Neural cell (in vitro differentiated cells): ENCODE measurements around the gene OGFR. TPM values are rescaled to one million over a fixed set of nuclear protein-coding genes. Genes with fewer than 3 reads are reported as not detected.
A peak's percentile ranks its signal among the peaks of the same experiment; 100 is the strongest.

Experiments
- H2AFZ ChIP-seq: fragments of 200-600, 300-800 bp; sonication (generic), shearing (Covaris generic); 2 replicates; pipeline ENCODE4 v1.6.0; 2014; ENCODE audit warnings: low read depth, mild to moderate bottlenecking, antibody characterized with exemption, low read length, moderate library complexity
- H3F3A ChIP-seq: fragments of 200-600 bp; shearing (Covaris generic); 2 replicates; pipeline ENCODE4 v1.6.1; 2016; ENCODE audit warnings: mild to moderate bottlenecking, moderate library complexity, mixed read lengths, antibody characterized with exemption, low read length; ENCODE audit not compliant: insufficient read depth, poor library complexity, severe bottlenecking
- H3K27ac ChIP-seq: fragments of 200-600, 300-800 bp; sonication (generic), shearing (Covaris generic); 2 replicates; pipeline ENCODE4 v1.5.1; 2014; ENCODE audit warnings: mild to moderate bottlenecking, low read length, moderate library complexity
- H3K27me3 ChIP-seq: fragments of 300-800, 200-600 bp; sonication (generic), shearing (Covaris generic); 2 replicates; pipeline ENCODE4 v1.6.0; 2014; ENCODE audit warnings: mild to moderate bottlenecking, low read depth, low read length, moderate library complexity; ENCODE audit not compliant: insufficient read depth
- H3K36me3 ChIP-seq: fragments of 300-800, 200-600 bp; sonication (generic), shearing (Covaris generic); 2 replicates; pipeline ENCODE4 v1.5.1; 2014; ENCODE audit warnings: mild to moderate bottlenecking, antibody characterized with exemption, low read length, moderate library complexity; ENCODE audit not compliant: insufficient read depth
- H3K4me2 ChIP-seq: fragments of 300-800, 200-600 bp; sonication (generic), shearing (Covaris generic); 2 replicates; pipeline ENCODE4 v1.6.0; 2014; ENCODE audit warnings: mild to moderate bottlenecking, low read length
- H3K4me3 ChIP-seq: fragments of 300-800, 200-600 bp; sonication (generic), shearing (Covaris generic); 2 replicates; pipeline ENCODE4 v1.5.1; 2014; ENCODE audit warnings: mild to moderate bottlenecking, low read length, moderate library complexity
- H3K79me2 ChIP-seq: fragments of 200-600 bp; shearing (Covaris generic); replicated peaks from 2 replicates; pipeline ENCODE4 v1.6.0; 2014; ENCODE audit warnings: mild to moderate bottlenecking, low read length, moderate library complexity; ENCODE audit not compliant: insufficient read depth
- H3K9ac ChIP-seq: fragments of 300-800, 200-600 bp; sonication (generic), shearing (Covaris generic); 2 replicates; pipeline ENCODE4 v1.6.1; 2016; ENCODE audit warnings: mild to moderate bottlenecking, low read length, mixed read lengths
- H3K9me2 ChIP-seq: fragments of 200-600 bp; shearing (Covaris generic); 2 replicates; pipeline ENCODE4 v1.6.1; 2016; ENCODE audit warnings: mild to moderate bottlenecking, low read length, mixed read lengths; ENCODE audit not compliant: insufficient read depth
- H3K9me3 ChIP-seq: fragments of 200-600, 300-800 bp; sonication (generic), shearing (Covaris generic); 2 replicates; pipeline ENCODE4 v1.6.1; 2016; ENCODE audit warnings: mild to moderate bottlenecking, mixed run types, low read length, moderate library complexity, mixed read lengths
- H4K20me1 ChIP-seq: fragments of 200-600 bp; shearing (Covaris generic); 2 replicates; pipeline ENCODE4 v1.6.1; 2016; ENCODE audit warnings: mild to moderate bottlenecking, mixed run types; ENCODE audit not compliant: insufficient read depth
- EP300 ChIP-seq: fragments of 450-650 bp; conservative IDR thresholded peaks from 2 replicates; pipeline ENCODE4 v1.6.1; 2014; ENCODE audit warnings: antibody characterized with exemption, mild to moderate bottlenecking, moderate library complexity; ENCODE audit not compliant: poor library complexity, severe bottlenecking
- EZH2 ChIP-seq: fragments of 200-600, 300-800 bp; shearing (Covaris generic), sonication (generic); IDR thresholded peaks from 2 replicates; pipeline ENCODE4 v1.6.1; 2014; ENCODE audit warnings: antibody characterized with exemption, low read length, borderline replicate concordance, mild to moderate bottlenecking; ENCODE audit not compliant: insufficient read depth, poor library complexity, severe bottlenecking
- MXI1 ChIP-seq: fragments of 450-650 bp; conservative IDR thresholded peaks from 2 replicates; pipeline ENCODE4 v1.6.1; 2014; ENCODE audit warnings: antibody characterized with exemption, mild to moderate bottlenecking; ENCODE audit not compliant: poor library complexity, severe bottlenecking
- POLR2AphosphoS5 ChIP-seq: IDR thresholded peaks from 2 replicates; pipeline ENCODE4 v1.6.1; 2012
- TAF1 ChIP-seq: IDR thresholded peaks from 2 replicates; pipeline ENCODE4 v1.6.1; 2012; ENCODE audit warnings: low read depth
- polyA plus RNA-seq: library from polyadenylated mRNA; depleted of rRNA; stranded (reverse); fragments of >200 nt; gene quantifications from 2 replicates; pipeline ENCODE4 v1.2.3, GENCODE V29; 2014
- TF ChIP-seq, protein P1 (sequence below): IDR thresholded peaks from 2 replicates; pipeline ENCODE4 v1.6.1; 2012; ENCODE audit warnings: borderline replicate concordance
- TF ChIP-seq, protein P2 (sequence below): fragments of 450-650 bp; IDR thresholded peaks from 2 replicates; pipeline ENCODE4 v1.5.1; 2014; ENCODE audit warnings: antibody characterized with exemption, mild to moderate bottlenecking, moderate library complexity; ENCODE audit not compliant: poor library complexity, severe bottlenecking

The OGFR gene
- polyA plus RNA-seq, 1 donor from 2014 or later: 15.6 TPM

DNA sequence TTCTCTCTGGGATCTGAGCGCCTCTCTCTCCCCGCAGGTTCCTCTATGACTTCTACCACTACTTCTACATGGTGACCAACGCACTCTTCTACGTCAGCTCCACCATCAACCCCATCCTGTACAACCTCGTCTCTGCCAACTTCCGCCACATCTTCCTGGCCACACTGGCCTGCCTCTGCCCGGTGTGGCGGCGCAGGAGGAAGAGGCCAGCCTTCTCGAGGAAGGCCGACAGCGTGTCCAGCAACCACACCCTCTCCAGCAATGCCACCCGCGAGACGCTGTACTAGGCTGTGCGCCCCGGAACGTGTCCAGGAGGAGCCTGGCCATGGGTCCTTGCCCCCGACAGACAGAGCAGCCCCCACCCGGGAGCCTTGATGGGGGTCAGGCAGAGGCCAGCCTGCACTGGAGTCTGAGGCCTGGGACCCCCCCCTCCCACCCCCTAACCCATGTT lies 44.6 kb upstream of the OGFR start:
- Histone ChIP-seq H3K36me3 (no peaks in the 10 kb centered on the region), H3K9me3 (no peaks in the 10 kb centered on the region), H4K20me1 (no peaks in the 10 kb centered on the region), H3K27me3 (no peaks in the 10 kb centered on the region), H3K4me2 (no peak overlapping the region), H3K4me3 (no peak overlapping the region), H2AFZ (no peak overlapping the region), H3K9ac (no peak overlapping the region), H3K9me2 (no peaks in the 10 kb centered on the region), H3K79me2 (no peaks in the 10 kb centered on the region), H3K27ac (no peak overlapping the region), H3F3A (no peaks in the 10 kb centered on the region)
- TF ChIP-seq MXI1 (no peak), EP300 (no peak), TAF1 (no peak)
- TF ChIP-seq, protein P1, sequence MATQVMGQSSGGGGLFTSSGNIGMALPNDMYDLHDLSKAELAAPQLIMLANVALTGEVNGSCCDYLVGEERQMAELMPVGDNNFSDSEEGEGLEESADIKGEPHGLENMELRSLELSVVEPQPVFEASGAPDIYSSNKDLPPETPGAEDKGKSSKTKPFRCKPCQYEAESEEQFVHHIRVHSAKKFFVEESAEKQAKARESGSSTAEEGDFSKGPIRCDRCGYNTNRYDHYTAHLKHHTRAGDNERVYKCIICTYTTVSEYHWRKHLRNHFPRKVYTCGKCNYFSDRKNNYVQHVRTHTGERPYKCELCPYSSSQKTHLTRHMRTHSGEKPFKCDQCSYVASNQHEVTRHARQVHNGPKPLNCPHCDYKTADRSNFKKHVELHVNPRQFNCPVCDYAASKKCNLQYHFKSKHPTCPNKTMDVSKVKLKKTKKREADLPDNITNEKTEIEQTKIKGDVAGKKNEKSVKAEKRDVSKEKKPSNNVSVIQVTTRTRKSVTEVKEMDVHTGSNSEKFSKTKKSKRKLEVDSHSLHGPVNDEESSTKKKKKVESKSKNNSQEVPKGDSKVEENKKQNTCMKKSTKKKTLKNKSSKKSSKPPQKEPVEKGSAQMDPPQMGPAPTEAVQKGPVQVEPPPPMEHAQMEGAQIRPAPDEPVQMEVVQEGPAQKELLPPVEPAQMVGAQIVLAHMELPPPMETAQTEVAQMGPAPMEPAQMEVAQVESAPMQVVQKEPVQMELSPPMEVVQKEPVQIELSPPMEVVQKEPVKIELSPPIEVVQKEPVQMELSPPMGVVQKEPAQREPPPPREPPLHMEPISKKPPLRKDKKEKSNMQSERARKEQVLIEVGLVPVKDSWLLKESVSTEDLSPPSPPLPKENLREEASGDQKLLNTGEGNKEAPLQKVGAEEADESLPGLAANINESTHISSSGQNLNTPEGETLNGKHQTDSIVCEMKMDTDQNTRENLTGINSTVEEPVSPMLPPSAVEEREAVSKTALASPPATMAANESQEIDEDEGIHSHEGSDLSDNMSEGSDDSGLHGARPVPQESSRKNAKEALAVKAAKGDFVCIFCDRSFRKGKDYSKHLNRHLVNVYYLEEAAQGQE: no peak

DNA sequence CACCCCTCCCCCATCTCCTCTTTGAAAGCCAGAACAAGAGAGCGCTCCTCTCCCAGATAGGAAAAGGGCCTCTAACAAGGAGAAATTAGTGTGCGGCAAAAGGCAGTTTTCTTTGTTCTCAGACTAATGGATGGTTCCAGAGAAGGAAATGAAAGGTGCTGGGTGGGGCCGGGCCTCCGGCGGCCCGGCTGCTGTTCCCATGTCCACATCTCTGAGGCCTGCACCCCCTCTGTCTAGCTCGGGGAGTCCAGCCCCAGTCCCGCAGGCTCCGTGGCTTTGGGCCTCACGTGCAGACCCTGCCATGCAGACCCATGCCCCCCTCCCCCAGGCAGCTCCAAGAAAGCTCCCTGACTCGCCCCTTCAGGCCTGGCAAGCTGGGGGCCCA lies 44.2 kb upstream of the OGFR start:
- Histone ChIP-seq H3K9me3 (no peaks in the 10 kb centered on the region), H2AFZ (no peak overlapping the region), H3K27ac (no peak overlapping the region), H3K79me2 (no peaks in the 10 kb centered on the region), H3K9me2 (no peaks in the 10 kb centered on the region), H3K27me3 (no peaks in the 10 kb centered on the region), H3K4me3 (no peak overlapping the region), H3K4me2 (no peak overlapping the region), H3K36me3 (no peaks in the 10 kb centered on the region), H3K9ac (peak overlapping the region; percentile 40), H4K20me1 (no peaks in the 10 kb centered on the region), H3F3A (no peaks in the 10 kb centered on the region)
- TF ChIP-seq POLR2AphosphoS5: no peak
- no peak for TF ChIP-seq EZH2
- no peak for TF ChIP-seq TAF1
- no peak for TF ChIP-seq EP300
- TF ChIP-seq, protein P2, sequence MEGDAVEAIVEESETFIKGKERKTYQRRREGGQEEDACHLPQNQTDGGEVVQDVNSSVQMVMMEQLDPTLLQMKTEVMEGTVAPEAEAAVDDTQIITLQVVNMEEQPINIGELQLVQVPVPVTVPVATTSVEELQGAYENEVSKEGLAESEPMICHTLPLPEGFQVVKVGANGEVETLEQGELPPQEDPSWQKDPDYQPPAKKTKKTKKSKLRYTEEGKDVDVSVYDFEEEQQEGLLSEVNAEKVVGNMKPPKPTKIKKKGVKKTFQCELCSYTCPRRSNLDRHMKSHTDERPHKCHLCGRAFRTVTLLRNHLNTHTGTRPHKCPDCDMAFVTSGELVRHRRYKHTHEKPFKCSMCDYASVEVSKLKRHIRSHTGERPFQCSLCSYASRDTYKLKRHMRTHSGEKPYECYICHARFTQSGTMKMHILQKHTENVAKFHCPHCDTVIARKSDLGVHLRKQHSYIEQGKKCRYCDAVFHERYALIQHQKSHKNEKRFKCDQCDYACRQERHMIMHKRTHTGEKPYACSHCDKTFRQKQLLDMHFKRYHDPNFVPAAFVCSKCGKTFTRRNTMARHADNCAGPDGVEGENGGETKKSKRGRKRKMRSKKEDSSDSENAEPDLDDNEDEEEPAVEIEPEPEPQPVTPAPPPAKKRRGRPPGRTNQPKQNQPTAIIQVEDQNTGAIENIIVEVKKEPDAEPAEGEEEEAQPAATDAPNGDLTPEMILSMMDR: no peak
- TF ChIP-seq, protein P1: no peak
